Muscle of back (tissue), 11 donors: ENCODE data around the gene LRP1B. TPM values are rescaled to one million over a fixed set of nuclear protein-coding genes. Genes with fewer than 3 reads are reported as not detected.
"Not testable (repeated sequence)": the region's sequence is repeated elsewhere in the genome, so short reads cannot be mapped to it uniquely, and the experiment has no call there.

Experiments used
- DNase-seq, 3 donors: peaks; one replicate each; pipeline versions ENCODE4 v3.0.0 to v3.0.0-alpha.2; 2013
- polyA plus RNA-seq, 10 donors: library from polyadenylated mRNA; unstranded; fragments of 120-200 nt; gene quantifications; one replicate each; pipeline ENCODE4 v1.2.1, GENCODE V29; 2013; ENCODE audit not compliant: insufficient read length in 10 of 10

Gene LRP1B
- polyA plus RNA-seq, 10 donors, result 0.94 to 2.8 (median 1.9) TPM

DNA sequence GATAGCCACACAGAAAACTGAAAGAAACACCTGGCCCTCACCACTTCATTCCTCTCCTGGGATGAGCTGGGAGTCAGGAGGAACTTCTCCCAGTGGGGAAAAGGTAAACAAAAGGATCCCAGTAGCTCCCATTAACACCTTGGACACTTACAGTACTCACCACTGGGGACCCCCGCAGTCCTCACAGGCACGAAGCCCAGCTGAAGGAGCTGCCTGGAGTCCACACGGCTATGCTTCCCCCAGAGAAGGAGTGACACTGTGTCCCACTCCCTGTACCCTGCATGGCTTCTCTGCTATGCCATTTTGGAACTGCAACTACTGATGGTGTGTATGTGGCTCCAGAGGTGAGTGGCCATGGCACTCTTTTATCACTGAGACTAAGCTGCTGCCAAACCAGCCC, 1565.1 kb downstream of the LRP1B start:
- no peak for DNase-seq

DNA sequence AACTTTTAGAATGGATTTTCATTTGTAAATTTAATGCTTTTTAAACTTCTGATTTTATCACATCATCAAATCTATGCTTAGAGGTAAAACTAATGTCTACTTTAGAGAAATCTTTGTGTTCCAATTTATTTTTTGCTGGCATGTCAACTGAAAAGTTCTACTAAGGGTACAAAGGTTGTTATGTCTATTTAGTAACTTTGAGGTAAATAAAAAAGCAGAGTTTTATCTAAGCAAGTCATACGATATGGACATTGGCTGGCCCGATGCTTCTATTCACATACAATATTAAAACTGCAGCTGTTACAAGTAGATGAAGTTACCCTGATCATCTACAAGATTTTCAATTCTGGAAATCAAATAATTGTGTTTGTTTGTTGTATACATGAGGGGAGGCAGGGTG, 1575.1 kb downstream of the LRP1B start:
- no peak for DNase-seq

- DNase-seq, result no peak
Measured at GRCh38 chr2:140552634-140553033, 1578.2 kb downstream of the LRP1B start.

- DNase-seq, result no peak
Measured at GRCh38 chr2:140551287-140551686, 1579.5 kb downstream of the LRP1B start.

- no peak for DNase-seq
Measured at GRCh38 chr2:140550821-140551220, 1580.0 kb downstream of the LRP1B start.

DNA sequence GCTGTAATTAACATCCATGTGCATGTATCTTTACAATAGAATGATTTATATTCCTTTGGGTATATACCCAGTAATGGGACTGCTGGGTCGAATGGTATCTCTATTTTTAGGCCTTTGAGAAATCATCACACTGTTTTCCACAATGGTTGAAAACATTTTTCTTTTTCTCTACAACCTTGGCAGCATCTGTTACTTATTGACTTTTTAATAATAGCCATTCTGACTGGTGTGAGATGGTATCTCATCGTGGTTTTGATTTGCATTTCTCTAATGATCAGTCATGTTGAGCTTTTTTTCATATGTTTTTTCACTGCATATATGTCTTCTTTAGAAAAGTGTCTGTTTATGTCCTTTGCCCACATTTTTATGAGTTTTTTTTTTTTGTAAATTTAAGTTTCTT, 1586.0 kb downstream of the LRP1B start:
- not testable (repeated sequence) for DNase-seq

DNA sequence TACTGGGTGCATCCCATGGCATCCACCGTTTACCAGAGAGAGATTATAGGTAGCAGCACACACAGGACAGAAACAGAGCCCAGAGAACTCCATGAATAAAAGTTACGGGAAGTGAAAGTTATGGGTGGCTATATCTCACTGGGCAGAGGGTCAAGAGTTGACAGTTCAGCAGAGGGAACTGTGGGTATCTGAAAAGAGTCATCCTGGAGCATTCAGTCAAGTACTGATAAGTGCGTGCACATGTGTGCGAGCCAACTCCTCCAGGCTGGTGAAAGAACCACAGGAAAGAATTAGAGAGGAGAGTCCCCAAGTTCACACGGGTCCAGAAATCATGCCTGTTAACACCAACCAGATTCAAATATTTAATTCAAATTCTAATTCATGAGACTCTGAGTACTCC, 1588.2 kb downstream of the LRP1B start:
- no peak for DNase-seq

GRCh38 chr2:140539242-140539875, 1591.5 kb downstream of the LRP1B start:
- DNase-seq, result no peak

GRCh38 chr2:140529706-140530105, 1601.1 kb downstream of the LRP1B start:
- DNase-seq, result no peak

GRCh38 chr2:140528982-140529381, 1601.8 kb downstream of the LRP1B start:
- no peak for DNase-seq

GRCh38 chr2:140526575-140526974, 1604.2 kb downstream of the LRP1B start:
- DNase-seq, result peak in 1 of 3 donors; percentile 7

- DNase-seq, result no peak
Measured at GRCh38 chr2:140512106-140512505, 1618.7 kb downstream of the LRP1B start.

DNA sequence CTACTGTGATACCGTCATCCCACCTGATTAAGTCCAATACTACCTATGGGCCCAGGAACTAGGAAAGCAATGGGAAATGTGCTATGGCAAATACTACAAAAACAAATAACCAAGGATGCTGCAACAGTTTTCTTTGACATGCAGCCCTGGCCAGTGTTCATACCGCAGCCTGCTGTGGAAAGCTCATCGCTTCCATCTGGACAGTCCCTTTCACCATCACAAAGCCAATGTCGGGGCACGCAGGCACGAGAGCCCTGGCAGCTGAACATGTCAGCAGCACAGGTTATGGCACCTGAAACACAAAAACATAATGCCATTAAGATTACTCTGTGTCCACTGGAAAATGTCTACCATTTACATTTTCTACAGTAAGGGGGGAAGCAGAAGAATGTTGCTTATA, 1621.1 kb downstream of the LRP1B start:
- no peak for DNase-seq

DNA sequence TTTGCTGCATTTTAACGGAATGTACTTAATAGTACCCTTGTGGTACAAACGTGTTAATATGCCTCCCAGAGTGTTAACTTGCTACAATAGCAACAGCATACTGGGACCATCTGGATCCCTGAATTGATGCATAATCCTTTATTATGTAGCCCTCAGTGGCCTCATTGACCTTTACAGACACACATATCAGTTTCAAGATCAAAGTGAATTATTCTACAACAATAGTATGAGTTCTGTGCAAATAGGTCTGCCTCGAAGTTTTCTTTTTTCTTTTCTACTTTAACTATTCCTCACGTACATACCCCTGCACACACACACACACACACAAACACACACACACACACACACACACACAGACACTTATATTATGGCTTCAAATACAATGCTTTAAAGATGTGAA, 1622.1 kb downstream of the LRP1B start:
- DNase-seq, result no peak

GRCh38 chr2:140506606-140507005, 1624.2 kb downstream of the LRP1B start:
- DNase-seq, result peak in 1 of 3 donors; percentile 52

GRCh38 chr2:140504601-140505000, 1626.2 kb downstream of the LRP1B start:
- DNase-seq, result no peak

- peak in 1 of 3 donors; percentile 85 for DNase-seq
Measured at GRCh38 chr2:140502951-140503630, 1627.7 kb downstream of the LRP1B start.

DNA sequence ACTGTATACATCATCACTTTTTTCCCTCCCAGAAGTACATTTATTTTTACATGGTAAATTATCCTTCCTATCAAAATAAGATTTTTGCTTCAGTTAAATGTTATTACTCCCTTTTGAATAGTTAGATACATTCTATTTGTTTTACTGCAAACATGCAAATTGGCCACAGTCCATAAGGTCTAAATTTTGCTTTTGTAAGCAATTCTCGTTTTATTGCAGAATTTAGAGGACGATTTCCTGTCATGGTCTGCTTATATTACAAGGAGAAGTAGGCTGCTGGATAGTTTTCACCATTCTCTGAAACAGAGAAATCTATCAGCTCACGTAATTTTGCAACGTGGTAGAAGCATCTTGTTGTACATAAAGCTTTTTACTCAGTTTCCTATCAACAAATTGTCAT, 1632.5 kb downstream of the LRP1B start:
- peak in 1 of 3 donors; percentile 28 for DNase-seq

DNA sequence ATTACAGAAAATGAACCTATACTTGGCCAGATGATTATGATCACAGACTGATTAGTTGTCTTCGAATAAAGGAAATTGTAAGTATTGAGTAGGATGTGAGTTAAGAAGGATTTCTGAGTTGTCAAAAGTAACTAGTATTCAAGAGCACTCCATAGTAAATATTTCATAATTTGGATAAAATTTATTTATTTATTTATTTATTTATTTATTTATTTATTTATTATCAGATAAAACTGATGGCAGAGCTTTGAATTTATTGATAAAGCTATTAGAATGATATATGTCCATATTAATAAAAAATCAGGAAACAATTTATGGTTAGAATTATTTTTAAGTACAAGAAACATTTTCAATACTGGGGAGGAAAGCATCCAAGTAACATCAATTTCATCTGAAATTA, 1634.1 kb downstream of the LRP1B start:
- no peak for DNase-seq

DNA sequence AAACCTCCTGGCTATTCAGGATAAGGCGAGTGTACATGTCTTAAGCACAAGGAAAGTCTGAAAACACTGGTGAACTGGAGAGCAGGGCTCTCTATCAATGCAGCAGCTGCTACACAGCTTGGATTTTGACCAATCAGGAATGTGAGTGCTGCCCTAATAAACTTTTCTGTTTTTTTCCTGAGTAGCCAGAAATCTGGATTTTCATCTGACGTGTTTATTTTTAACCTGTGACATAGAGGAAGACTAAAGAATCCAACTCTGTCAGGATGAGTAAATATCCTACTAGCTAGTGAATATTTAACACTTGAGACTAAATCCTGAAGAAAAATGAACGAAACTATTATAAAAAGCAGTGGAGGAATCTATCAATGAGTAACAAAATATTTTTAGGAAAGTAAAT, 1638.9 kb downstream of the LRP1B start:
- DNase-seq, result peak in 1 of 3 donors; percentile 10

DNA sequence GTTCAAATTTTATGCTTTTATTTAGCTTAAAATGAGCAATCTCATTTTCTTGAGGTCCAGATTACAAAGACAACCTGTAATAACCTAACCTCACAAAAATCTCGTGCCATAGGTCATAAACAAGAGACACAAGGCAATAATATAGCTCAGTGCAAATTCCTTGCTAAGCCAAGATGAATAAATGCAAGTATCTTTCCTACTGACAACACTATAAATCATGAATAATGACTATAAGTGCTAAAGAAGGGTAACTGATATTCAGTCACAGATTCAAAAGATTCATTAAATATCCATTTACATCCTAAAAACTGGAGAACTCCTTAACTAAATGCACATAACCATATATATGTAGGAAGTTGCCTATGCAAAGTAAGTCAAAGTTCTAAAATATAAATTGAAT, 1641.6 kb downstream of the LRP1B start:
- DNase-seq, result no peak

GRCh38 chr2:140481136-140481535, 1649.7 kb downstream of the LRP1B start:
- DNase-seq, result peak in 1 of 3 donors; percentile 38

GRCh38 chr2:140473851-140474250, 1657.0 kb downstream of the LRP1B start:
- no peak for DNase-seq

- DNase-seq, result no peak
Measured at GRCh38 chr2:140472676-140473075, 1658.1 kb downstream of the LRP1B start.
